HG03575 (cell line): Measurements from ENCODE around the gene PCNX1.
"Not testable (repeated sequence)": the region's sequence is repeated elsewhere in the genome, so short reads cannot be mapped to it uniquely, and the experiment has no call there.

ENCODE experiments used
- ATAC-seq: cut with Tn5 transposase; IDR thresholded peaks from one replicate; pipeline ENCODE4 v1.9.1; 2021; ENCODE audit not compliant: unreplicated experiment, insufficient number of reproducible peaks, low FRiP score; ENCODE audit errors: extremely low read depth

The PCNX1 gene

DNA sequence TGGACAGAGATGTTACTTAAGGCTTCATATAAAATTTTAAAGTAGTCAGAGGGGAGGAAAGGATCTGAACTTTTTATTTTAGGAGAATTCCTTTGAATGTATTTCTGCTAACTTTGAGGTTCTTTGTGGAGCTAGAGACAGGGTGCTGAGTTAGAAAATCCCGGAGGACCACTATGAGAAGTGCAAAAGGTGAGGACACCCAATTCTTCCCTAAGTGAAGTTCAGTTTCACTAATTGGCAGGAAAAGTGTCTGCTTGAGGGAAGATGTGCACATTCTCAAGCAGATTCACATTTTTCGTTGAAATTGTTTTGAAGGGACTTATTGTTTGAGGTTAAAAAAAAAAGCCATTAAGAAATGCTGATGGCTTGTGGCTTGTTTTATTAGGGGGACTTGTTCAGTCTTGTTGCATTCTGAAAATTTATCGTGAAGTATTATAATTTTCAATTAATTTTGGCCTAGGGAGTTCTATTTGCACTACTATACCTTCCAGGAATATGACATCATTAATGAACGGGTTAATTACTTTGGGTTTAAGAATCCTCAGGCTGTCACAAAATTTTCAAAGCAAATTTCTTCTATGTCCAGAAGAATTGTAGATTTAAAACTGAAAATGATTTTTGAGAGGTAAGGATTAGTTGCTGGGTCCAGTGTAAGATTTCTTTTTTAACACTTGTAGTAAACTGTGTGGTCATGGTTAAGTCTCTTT, 1.8 kb downstream of the PCNX1 start:
- no peak for ATAC-seq

GRCh38 chr14:70909733-70910614, 2.7 kb downstream of the PCNX1 start:
- no peak for ATAC-seq

DNA sequence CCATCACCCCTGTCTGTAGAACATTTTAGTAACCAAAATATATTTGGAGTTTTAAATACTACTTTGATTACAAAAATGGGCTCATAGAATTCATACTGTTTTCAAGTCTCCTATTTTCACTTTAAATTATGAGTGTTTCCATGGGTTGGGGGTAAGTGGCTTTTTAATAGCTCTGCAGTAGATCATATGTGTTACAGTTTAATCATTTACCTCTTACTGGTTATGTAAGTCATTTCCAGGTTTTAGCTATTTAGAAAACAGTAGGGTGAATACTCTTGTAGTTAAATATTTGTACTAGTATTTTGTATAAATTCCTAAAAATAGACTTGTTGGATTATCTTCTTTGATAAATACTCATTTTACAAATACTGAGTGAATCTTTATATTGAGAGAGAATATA, 8.2 kb downstream of the PCNX1 start:
- ATAC-seq: no peak

DNA sequence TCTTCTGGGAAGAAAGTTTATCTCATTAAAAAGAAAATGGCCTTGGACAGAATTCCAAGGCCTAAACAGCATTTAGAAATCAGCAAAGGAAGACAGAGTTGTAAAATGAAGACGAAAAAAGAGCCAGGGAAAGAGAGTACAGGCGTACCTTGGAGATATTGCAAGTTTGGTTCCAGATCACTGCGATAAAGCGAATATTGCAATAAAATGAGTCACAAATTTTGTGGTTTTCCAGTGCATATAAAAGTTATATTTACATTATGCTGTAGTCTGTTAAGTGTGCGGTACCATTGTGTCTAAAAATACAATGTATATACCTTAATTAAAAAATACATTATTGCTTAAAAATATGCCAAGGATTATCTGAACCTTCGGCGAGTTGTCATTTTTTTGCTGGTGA, 9.0 kb downstream of the PCNX1 start:
- ATAC-seq: no peak

DNA sequence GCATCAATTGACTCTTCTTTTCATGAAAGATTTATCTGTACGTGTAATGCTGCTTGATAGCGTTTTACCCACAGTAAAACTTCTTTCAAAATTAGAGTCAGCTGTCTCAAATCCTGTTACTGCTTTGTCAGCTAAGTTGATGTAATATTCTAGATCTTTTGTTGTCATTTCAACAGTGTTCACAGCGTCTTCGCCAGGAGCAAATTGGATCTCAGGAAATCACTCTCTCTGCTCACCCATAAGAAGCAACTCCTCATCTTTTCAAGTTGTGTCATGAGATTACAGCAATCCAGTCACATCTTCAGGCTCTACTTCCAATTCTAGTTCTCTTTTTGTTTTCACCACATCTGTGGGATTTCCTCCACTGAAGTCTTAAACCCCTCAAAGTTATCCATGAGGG, 9.5 kb downstream of the PCNX1 start:
- no peak for ATAC-seq

- ATAC-seq: no peak
Measured at GRCh38 chr14:70917633-70918032, 10.4 kb downstream of the PCNX1 start.

GRCh38 chr14:70919774-70920173, 12.5 kb downstream of the PCNX1 start:
- no peak for ATAC-seq

DNA sequence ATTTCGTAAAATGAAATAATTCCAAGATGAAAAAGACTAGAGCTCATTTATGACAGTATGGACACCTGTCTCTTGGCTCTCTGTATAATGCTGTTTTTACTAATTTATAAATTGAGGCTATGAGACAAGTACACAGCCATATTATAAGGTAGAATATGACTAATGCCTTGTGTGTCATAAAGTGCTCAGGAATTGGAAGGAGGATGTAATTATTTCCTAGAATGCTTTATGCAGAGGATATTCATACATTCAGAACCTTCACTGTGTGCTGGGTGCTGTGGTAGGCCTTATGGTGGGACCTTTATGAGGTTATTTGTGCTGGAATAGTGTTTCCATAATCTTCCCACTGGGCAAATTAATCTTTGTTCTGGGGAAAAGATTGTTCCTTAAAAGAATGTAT, 13.3 kb downstream of the PCNX1 start:
- no peak for ATAC-seq

- no peak for ATAC-seq
Measured at GRCh38 chr14:70921669-70922068, 14.4 kb downstream of the PCNX1 start.

DNA sequence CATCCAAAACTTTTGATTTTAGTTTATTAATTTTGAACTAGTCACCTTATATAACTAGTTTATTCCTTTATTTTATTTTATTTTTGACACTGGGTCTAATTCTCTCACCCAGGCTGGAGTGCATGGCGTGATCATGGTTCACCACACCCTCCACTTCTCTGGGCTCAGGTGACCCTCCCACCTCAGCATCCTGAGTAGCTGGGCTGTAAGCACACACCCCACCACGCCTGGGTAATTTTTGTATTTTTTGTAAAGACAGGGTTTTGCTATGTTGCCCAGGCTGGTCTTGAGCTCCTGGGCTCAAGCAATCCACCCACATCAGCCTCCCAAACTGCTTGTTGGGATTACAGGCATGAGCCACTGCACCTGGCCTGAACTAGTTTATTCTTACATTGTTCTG, 17.3 kb downstream of the PCNX1 start:
- no peak for ATAC-seq

DNA sequence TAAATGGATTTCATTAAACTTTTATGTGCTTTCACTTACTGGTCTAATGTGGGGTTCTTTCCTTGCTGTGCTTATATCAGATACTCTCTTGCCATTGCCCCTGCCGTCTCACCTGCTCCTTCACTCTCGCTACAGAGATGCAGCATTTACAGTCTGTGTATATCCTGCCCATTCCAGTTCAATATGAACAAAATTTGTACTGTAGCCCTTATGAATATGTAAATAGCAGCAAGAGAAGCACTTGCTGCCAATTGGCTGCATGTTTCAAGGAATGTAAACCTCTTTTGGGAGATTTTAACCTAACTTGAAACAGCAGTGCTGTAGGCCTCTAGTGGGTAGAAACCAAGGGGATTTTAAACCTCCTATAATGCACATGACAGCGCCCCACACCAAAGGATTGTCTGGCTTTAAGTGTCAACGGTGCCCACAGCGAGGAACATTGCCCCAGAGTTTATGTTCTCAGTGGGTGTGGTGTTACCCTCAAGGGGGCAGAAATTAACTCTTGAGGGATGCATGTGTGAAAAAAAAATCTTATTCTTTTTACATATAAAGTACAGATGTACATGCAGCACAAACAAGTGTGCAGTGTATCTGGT, 19.1 kb downstream of the PCNX1 start:
- ATAC-seq: no peak

DNA sequence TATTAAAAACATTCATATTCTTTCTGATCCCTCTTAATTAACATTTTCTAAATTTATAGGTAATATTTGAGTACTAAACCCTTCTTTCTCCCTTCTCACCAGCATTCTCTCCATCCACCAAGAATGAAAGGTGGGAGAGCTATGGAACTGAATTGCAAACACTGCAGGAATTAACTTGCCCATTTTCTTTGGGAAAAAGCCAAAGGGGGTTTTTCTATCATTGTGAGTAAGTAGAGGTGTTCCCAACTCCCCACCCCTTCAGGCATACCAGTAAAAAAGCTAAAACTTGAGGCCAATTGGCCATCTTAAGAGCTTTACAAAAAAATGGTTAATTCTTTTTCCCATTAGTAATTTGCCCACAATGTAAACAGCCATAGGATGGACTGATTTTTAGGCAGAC, 23.7 kb downstream of the PCNX1 start:
- no peak for ATAC-seq

DNA sequence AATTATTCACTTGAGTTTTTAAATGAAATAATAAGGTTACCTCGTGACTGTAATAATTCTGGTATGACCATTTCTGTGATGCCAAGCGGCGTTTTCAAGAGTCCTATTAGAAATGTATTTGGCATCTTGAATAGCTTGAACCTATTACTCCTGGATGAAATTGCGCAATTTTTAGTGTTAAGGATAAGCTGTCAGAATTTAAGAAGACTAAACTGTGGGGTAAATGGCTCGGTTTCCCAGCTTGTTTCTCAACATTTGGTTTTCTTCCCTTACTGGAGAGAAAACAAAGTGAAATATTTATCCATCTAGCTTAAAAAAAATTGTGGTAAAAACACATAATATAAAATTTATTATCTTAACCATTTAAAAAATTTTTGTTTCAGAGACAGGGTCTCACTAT, 26.8 kb downstream of the PCNX1 start:
- ATAC-seq: no peak

- ATAC-seq: no peak
Measured at GRCh38 chr14:70934502-70935134, 27.4 kb downstream of the PCNX1 start.

GRCh38 chr14:70935135-70935534, 27.9 kb downstream of the PCNX1 start:
- no peak for ATAC-seq

DNA sequence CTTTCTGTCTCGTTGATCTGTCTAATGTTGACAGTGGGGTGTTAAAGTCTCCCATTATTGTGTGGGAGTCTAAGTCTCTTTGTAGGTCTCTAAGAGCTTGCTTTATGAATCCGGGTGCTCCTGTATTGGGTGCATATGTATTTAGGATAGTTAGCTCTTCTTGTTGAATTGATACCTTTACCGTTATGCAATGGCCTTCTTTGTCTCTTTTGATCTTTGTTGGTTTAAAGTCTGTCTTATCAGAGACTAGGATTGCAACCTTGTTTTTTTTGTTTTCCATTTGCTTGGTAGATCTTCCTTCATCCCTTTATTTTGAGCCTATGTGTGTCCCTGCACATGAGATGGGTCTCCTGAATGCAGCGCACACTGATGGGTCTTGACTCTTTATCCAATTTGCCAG, 32.4 kb downstream of the PCNX1 start:
- not testable (repeated sequence) for ATAC-seq

DNA sequence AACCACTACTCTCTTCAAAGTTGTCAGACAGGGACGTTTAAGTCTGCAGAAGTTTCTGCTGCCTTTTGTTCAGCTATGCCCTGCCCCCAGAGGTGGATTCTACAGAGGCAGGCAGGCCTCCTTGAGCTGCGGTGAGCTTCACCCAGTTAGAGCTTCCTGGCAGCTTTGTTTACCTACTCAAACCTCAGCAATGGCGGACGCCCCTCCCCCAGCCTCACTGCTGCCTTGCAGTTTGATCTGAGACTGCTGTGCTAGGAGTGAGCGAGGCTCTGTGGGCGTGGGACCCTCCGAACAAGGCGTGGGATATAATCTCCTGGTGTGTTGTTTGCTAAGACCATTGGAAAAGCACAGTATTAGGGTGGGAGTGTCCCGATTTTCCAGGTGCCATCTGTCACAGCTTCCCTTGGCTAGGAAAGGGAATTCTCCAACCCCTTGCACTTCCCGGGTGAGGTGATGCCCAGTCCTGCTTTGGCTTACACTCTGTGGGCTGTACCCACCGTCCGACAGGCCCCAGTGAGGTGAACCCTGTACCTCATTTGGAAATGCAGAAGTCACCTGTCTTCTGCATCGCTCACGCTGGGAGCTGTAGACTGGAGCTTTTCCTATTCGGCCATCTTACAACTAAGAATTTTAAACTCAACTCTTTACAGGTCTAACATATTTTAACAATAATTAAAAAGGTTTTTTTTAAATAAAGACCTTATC, 34.5 kb downstream of the PCNX1 start:
- ATAC-seq: not testable (repeated sequence)

DNA sequence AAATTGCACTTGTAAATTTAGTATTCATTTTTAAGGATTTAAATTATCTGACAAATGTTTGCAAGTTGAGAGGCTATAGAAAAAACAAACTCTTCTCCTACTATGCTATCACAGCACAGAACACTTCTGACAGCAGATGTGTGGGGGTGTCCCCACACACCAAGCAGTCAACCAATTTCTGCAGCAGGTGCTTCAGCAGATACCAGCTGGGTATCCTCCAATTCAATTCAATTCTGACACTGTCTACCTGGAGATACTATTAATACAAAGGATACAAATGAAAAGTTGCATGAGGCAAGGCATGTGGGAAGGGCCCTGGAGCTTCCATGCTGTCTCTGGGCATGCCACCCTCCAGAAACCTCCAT, 35.1 kb downstream of the PCNX1 start:
- no peak for ATAC-seq

DNA sequence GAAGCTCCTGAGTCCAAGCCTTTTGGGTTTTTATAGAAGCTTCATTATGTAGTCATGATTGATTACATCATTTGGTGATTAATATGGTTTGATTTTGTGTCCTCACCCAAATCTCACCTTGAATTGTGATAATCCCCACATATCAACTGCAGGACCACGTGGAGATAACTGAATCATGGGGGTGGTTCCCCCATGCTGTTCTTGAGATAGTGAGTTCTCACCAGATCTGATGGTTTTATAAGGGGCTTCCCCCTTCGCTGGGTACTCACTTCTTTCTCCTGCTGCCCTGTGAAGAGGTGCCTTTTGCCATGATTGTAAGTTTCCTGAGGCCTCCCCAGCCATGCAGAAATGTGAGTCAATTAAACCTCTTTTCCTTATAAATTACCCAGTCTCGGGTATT, 35.5 kb downstream of the PCNX1 start:
- ATAC-seq: not testable (repeated sequence)
